Measurements from ENCODE around the gene CERT1. TPM values are rescaled to one million over a fixed set of nuclear protein-coding genes. Genes with fewer than 3 reads are reported as not detected.

CERT1 gene
- total RNA-seq, 1 donor from 2014 or later: 60.7 TPM

DNA sequence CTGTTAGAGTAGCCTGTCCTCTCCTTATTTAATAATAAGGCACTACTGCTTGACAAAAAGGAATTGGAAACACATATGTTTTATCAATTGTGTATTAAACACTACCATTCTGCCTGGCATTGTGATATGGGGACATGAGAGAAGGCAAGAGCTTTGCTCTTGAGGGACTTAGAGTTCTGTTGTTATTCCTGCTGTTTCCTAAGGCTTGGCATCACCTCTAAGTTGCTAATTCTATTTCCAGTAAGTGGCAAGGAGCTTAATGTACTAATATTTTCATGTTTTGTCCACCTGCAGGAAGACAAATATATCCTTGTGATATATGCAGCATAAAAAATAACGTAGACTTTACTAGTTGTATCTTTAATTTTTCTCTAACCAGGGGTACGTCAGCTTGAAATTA lies 161.8 kb downstream of the CERT1 start:
- no peak overlapping the region for H3K4me3 ChIP-seq
- no peak overlapping the region for H3K27ac ChIP-seq
- no peaks in the 10 kb centered on the region for H3K27me3 ChIP-seq
- DNase-seq (no peak), ATAC-seq (no peak)
- TF ChIP-seq, protein P1, sequence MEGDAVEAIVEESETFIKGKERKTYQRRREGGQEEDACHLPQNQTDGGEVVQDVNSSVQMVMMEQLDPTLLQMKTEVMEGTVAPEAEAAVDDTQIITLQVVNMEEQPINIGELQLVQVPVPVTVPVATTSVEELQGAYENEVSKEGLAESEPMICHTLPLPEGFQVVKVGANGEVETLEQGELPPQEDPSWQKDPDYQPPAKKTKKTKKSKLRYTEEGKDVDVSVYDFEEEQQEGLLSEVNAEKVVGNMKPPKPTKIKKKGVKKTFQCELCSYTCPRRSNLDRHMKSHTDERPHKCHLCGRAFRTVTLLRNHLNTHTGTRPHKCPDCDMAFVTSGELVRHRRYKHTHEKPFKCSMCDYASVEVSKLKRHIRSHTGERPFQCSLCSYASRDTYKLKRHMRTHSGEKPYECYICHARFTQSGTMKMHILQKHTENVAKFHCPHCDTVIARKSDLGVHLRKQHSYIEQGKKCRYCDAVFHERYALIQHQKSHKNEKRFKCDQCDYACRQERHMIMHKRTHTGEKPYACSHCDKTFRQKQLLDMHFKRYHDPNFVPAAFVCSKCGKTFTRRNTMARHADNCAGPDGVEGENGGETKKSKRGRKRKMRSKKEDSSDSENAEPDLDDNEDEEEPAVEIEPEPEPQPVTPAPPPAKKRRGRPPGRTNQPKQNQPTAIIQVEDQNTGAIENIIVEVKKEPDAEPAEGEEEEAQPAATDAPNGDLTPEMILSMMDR (IDR thresholded peaks at IDR 0.05): no peak
- no peaks in the 10 kb centered on the region for H3K9me3 ChIP-seq
- H3K36me3 ChIP-seq: peaks cover 87% of the 10 kb centered on the region
- intact Hi-C loops (cut with DNase I): no loop called here
- no peaks in the 10 kb centered on the region for H3K4me1 ChIP-seq

DNA sequence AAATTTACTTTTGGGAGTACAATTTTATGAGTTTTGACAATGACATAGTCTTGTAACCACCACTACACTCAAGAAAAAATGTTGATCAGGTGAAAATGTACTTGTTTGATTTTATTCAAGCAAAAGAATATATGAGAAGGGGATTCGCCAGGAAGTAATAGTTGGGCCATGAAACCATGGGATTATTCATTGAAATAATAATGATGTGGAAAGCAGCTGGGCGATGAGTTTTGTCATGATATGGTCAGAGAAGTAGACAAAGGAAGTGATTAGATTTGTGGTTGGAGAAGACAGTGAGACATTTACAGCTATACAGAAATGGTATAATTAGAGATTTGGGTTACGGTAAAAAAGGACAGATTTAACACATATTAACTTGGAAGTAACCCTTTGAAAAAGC lies 163.2 kb downstream of the CERT1 start:
- no peak overlapping the region for H3K27ac ChIP-seq
- no peaks in the 10 kb centered on the region for H3K4me1 ChIP-seq
- TF ChIP-seq, protein P1 (IDR thresholded peaks at IDR 0.05): no peak
- ATAC-seq (no peak), DNase-seq (no peak)
- intact Hi-C loops (cut with DNase I): no loop called here
- peaks cover 87% of the 10 kb centered on the region for H3K36me3 ChIP-seq
- H3K4me3 ChIP-seq: no peak overlapping the region
- no peaks in the 10 kb centered on the region for H3K9me3 ChIP-seq
- no peaks in the 10 kb centered on the region for H3K27me3 ChIP-seq

DNA sequence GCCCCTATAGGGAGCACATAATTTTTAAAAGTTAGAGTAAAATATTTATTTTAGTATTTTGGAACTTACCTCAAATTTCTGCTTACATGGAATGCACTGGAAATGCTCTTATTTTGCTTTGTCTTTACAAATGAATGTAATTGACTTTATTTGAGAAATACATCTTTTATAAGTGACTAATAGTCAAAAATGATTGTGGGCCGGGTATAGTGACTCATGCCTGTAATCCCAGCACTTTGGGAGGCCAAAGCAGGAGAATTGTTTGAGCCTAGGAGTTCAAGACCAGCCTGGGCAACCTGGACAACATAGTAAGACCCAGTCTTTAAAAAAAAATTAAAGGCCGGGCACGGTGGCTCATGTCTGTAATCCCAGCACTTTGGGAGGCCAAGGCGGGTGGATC lies 168.6 kb downstream of the CERT1 start:
- Histone ChIP-seq H3K27ac (no peak overlapping the region), H3K27me3 (no peaks in the 10 kb centered on the region), H3K36me3 (peaks cover 47% of the 10 kb centered on the region), H3K4me3 (no peak overlapping the region), H3K4me1 (no peaks in the 10 kb centered on the region), H3K9me3 (no peaks in the 10 kb centered on the region)
- intact Hi-C loops (cut with DNase I): no loop called here
- DNase-seq (no peak), ATAC-seq (no peak)
- TF ChIP-seq, protein P1 (IDR thresholded peaks at IDR 0.05): no peak

GRCh38 chr5:75341934-75342333 lies 169.5 kb downstream of the CERT1 start:
- no peak overlapping the region for H3K4me3 ChIP-seq
- intact Hi-C loops (cut with DNase I): no loop called here
- DNase-seq: no peak
- no peak overlapping the region for H3K27ac ChIP-seq
- ATAC-seq: no peak
- no peaks in the 10 kb centered on the region for H3K9me3 ChIP-seq
- TF ChIP-seq, protein P1 (IDR thresholded peaks at IDR 0.05): no peak
- peaks cover 38% of the 10 kb centered on the region for H3K36me3 ChIP-seq
- H3K27me3 ChIP-seq: no peaks in the 10 kb centered on the region
- H3K4me1 ChIP-seq: no peaks in the 10 kb centered on the region

DNA sequence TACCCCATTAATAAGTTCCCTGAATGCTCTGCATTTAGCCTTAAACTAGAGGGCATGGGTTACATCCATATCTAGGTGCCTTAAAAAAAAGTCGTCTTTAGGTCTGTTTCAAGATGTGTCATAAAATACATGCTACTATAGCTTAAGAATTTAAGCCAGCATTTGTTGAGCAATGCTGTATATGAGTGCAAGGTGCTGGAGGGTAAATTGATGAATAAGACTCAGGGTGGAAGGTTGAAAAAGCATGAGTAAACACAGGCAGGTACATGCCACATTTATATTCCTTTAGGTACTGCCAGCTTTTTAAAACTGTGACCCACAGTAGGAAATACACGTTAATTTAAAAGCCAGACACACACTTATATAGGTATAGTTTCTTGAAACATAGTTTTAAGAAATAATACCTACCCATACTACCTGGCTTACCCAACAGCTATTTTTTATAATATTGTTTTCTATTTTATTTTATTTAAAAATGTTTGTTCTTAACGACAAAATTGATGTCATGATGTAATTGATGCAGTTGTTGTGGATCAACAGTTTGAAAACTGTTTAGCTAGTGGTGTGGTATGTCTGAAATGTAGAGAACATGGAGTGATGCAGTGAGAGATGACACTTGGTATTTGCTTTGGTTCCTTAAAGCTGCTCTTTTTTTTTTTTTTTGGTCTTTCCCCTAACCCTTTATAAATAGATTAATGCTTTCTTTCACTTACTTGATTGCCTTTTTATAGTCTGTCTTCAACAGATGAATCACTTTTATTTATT lies 170.5 kb downstream of the CERT1 start:
- ATAC-seq: no peak
- DNase-seq: no peak
- Histone ChIP-seq H3K27ac (no peak overlapping the region), H3K9me3 (no peaks in the 10 kb centered on the region), H3K4me1 (peaks cover 3% of the 10 kb centered on the region), H3K36me3 (peaks cover 28% of the 10 kb centered on the region), H3K27me3 (no peaks in the 10 kb centered on the region), H3K4me3 (no peak overlapping the region)
- TF ChIP-seq, protein P1 (IDR thresholded peaks at IDR 0.05): no peak
- intact Hi-C loops (cut with DNase I): no loop called here

Measured in upper lobe of right lung (tissue), 1 donor.